GM18511 (cell line): ENCODE data around the gene SYNC.
"Not testable (repeated sequence)": the region's sequence is repeated elsewhere in the genome, so short reads cannot be mapped to it uniquely, and the experiment has no call there.

Experiments
- ATAC-seq: cut with Tn5 transposase; IDR thresholded peaks from one replicate; pipeline ENCODE4 v1.9.1; 2021; ENCODE audit warnings: mild to moderate bottlenecking, moderate library complexity; ENCODE audit not compliant: unreplicated experiment

The SYNC gene

GRCh38 chr1:32695098-32695904 lies 7.3 kb downstream of the SYNC start:
- ATAC-seq, result no peak

DNA sequence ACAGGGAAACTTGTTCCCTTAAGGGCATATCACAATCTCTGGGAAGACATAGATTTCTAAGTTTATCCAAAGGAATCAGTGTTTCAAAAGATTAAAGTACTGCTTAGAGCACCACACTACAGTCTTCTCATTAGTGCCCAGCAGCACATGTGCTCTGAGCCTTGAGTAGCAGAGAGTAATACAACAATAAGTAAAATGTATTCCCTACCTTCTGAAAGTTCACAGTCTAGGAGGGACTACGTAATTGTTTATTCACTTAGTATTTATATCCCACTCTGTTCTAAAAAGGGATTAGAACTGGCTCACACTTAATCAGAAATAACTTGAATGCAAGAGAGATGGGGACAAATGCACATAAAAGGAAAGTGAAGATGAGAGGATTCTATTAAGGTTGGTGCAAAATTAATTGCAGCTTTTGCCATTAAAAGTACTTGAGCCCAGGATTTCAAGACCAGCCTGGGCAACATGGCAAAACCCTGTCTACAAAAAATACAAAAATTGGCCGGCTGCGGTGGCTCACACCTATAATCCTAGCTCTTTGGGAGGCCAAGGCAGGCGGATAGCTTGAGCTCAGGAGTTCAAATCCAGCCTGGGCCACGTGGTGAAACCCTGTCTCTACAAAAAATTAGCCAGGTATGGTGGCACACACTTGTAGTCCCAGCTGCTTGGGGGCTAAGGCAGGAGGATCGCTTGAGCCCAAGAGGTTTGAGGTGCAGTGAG lies 9.0 kb downstream of the SYNC start:
- ATAC-seq, result no peak

GRCh38 chr1:32686387-32686786 lies 16.2 kb downstream of the SYNC start:
- no peak for ATAC-seq

DNA sequence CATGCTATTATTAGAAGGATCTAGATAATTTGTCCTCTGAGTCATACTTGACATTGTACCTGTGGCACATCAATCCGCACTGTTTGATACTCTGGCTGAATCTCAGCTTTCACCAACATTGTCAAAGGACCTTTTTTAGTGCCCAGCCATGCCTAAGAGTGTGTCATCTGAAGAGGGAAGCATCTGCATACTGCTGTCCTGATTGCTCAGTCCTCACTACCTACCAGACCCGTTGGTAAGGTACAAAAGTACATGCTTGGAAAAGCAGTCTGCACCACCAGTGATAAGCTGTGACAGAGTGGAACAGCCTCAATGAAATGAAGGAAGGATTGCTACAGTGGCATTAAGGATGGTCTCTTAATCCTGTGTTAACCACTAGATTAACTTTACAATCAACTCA lies 17.1 kb downstream of the SYNC start:
- no peak for ATAC-seq

GRCh38 chr1:32684167-32684811 lies 18.3 kb downstream of the SYNC start:
- no peak for ATAC-seq

DNA sequence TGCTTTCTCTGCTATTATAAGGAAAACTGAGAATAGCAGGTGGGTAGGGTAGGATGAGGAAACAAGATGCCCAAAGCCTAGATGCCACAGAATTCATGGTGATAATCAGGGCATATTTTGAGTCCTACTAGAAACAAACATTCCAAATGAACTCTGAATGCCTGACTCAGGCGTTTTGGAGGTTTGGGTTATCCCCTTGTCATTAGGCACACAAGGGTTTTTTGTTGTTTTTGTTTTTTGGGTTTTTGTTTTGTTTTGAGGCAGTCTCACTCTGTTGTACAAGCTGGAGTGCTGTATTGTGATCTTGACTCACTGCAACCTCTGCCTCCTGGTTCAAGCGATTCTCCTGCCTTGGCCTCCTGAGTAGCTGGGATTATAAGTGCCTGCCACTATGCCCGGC lies 19.2 kb downstream of the SYNC start:
- no peak for ATAC-seq

- no peak for ATAC-seq
Observed at GRCh38 chr1:32681999-32682398, 20.6 kb downstream of the SYNC start.

- no peak for ATAC-seq
Observed at GRCh38 chr1:32681509-32681908, 21.1 kb downstream of the SYNC start.

- ATAC-seq, result no peak
Observed at GRCh38 chr1:32680642-32681041, 21.9 kb downstream of the SYNC start.

DNA sequence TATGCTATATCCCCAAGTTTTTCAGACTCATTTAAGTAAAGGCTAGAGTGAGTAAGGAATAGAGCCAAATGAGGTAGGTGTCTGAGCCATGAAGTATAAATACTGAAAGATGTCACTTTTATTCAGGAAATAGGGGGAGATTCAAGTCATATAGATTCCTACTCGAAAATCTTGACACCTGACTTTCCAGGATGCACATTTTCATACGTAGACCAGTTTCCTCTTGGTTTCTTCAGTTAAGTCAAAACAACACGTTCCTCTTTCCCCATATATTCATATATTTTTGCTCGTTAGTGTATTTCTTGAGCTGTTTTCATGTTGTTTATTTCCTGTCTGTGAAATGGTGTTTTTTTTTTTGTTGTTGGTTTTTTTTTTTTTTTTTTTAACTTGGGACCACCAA lies 22.6 kb downstream of the SYNC start:
- ATAC-seq, result not testable (repeated sequence)

DNA sequence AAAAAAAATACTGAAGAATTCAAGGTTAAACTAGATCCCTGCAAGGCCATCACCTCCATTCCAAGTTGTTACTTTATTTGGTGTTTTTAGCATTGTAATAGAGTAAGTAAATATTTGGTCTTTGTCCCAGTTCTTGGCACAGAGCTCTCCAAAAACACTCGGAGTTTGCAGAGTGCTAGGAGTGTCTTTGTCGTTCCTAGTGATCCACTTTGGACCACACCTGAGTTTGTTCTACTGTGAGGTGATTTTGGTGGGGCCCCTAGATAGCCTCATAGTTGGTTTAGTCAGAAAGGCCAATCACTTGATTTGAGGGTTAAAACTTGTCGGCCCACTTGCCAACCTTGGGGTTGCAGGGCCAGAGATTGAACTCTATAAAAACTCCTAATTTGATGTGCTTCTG lies 25.6 kb downstream of the SYNC start:
- no peak for ATAC-seq

DNA sequence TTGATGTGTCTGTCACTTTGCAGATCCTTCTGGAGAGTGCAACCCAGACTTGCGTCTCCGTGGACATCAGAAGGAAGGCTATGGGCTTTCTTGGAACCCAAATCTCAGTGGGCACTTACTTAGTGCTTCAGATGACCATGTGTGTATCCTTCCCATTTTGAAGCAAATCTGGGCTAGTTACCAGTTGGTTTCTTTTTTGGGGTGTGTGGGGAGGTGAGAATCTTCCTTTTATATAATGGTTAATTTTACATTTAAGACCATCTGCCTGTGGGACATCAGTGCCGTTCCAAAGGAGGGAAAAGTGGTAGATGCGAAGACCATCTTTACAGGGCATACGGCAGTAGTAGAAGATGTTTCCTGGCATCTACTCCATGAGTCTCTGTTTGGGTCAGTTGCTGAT lies 33.9 kb downstream of the SYNC start:
- not testable (repeated sequence) for ATAC-seq

DNA sequence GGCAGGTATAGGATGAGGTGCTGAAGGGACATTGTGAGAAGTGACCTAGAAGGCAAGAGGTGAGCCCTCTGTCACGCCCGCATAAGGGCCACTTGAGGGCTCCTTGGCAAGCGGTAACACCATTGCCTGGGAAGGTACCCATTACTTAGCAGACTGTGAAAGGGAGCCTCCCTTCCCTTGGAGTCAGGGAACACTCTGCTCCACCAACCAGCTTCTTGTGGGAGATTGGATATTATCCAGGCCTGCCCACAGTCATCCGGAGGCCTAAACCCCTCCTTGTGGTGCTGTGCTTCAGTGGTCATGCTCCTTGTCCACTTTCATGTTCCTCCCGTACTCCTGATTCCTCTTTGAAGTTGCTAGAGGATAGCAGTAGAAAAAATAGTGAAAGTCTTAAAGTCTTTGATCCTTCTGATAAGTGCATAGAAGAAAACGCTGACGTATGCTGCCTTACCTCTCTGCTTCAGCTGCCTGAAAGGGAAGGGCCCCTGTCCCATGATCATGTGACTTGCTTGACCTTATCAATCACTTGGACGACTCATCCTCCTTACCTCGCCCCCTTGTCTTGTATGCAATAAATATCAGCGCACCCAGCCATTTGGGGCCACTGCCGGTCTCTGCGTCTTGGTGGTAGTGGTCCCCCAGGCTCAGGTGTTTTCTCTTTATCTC lies 35.5 kb downstream of the SYNC start:
- no peak for ATAC-seq

DNA sequence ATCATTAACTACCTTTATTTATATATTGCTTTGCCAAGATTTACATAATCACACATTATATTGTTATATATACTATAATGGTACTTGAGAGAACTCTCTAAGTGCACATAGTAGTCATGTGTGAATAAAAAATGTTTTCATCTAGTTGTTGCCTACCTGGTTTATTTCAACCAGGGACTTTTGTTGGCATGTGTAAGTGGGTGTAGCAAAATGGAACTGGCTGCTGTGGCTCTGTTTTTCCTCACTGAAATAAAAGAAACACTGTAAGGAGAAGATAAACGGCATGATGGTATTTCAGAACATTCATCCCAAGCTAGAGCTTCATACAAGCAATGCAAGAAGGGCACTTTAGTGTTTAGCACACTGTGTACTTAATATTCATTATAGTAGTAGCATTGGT lies 36.7 kb downstream of the SYNC start:
- no peak for ATAC-seq

DNA sequence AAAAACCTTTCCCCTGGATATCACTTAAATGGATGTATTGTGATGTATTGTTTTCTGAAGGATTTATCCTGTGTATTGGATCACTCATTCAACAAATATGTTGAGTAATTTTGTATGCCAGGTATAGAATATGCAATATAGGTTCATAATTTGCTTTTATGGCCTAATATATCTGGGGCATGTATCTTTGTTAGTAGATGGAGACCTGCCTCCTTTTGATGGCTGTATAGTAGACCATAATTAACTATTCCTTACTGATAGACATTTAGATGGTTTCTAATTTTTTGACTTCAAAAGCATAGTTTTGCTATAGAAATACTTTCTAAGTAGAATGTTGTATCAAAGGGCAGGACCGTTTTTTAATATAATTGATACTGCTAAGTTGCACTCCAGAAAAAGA lies 43.0 kb downstream of the SYNC start:
- no peak for ATAC-seq

GRCh38 chr1:32652244-32652962 lies 50.2 kb downstream of the SYNC start:
- no peak for ATAC-seq

DNA sequence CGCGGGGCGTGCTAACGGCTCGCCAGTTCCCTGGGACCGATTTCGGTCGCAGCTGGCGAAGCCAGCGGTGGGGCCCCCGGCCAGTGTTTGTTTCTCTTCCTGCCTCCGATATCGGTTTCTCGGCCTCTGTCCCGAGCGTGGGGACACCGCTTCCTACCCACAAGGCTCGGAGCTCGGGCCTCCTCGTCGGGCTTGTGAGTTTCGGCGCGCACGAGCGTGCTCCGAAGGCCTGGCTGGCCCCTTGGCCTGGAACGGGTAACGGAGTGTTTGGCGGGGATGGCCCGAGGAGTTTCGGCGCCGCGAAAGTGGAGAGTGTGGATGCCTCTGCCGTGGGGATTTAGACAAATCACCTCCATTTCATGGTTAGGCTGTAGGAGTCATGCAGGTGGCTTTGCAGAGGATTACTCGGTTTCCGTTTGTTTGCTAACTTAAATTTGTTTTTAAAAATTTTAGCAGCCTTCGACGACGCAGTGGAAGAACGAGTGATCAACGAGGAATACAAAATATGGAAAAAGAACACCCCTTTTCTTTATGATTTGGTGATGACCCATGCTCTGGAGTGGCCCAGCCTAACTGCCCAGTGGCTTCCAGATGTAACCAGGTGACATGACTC lies 51.0 kb downstream of the SYNC start:
- peak; percentile 30 for ATAC-seq

DNA sequence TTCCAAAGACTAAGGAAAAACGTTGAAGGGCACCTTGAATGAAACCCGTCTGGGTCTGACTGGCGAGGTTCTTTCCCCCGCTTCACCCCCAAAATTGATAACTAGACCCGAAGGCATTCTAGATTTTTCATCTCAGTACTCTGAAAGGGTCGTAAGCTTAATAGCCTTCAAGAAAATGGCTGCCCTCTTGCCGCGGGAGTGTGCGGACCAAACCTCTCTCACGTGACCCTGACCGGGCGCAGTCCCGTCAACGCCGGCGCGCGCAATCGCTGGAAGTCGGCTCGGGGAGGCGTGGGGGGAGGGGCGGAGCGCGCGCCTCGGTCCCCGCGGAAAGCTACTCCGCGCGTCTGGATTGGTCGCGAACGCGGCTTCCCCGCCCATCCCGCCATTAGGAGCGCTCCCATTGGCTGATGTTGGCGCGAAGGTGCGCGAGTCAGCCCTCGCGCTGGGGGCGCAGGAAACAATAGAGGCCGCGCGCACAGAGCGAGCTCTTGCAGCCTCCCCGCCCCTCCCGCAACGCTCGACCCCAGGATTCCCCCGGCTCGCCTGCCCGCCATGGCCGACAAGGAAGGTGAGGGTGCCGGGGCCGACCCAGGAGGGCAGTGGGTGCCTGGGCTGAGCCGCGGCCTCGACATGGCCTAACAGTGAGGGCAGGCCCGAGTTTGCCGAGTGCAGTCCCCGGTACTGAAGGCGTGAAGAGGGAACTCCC lies 51.7 kb downstream of the SYNC start, which contains the start of gene RBBP4:
RBBP4 (plus strand) TSS at position 457 of the 709 bp plus-strand sequence; CDS start at position 556, 99 bp downstream.
- ATAC-seq, result peak; percentile 81

DNA sequence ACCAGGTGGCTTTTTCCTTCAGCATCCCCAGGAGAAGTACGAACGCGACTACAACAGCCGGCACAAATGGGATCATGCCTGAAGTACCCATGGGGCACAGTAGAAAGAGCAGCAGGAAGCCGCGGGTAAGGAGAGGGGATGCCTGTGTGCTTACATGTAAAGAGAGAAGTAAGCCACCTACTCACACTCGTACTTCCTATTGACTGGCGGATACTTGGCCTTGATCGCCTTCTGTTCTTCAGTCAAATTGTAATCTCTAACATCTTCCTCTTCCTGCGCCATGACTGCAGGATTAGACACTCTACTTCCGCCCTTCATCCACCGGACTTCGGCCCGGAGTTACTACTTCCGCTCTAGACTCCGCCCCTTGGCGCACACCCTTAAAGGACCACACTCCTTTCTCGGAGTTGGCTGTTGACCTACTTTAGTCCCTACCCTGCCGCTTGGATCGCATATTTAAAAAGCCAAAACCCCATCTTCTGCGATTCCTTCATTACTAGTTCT lies 52.3 kb downstream of the SYNC start, which contains the start of gene ZBTB8OS:
ZBTB8OS (minus strand) TSS at position 303 of the 504 bp plus-strand sequence; CDS start at position 282, 21 bp downstream.
- peak; percentile 69 for ATAC-seq
